Motor neuron (in vitro differentiated cells): ENCODE data around the gene ITGA2. TPM values are rescaled to one million over a fixed set of nuclear protein-coding genes. Genes with fewer than 3 reads are reported as not detected.

Experiments
- ATAC-seq, 8 experiments: fragments of 200-7000 bp; cut with Tn5 transposase; replicated peaks in 6 of 8; 2 replicates each; pipeline ENCODE4 v1.8.0; 2021; ENCODE audit warnings: mild to moderate bottlenecking in 8 of 8, moderate library complexity in 8 of 8
- H3K27ac ChIP-seq, 2 donors: fragments of 250-450 bp; sonication (Bioruptor Pico); 2 replicates each; pipeline ENCODE4 v1.9.0; 2021; ENCODE audit warnings: antibody characterized with exemption in 2 of 2, mild to moderate bottlenecking in 2 of 2, moderate library complexity in 1 of 2
- H3K4me1 ChIP-seq, 2 donors: fragments of 250-450 bp; sonication (Bioruptor Pico); replicated peaks in 1 of 2; 2 replicates each; pipeline ENCODE4 v1.6.1; 2021; ENCODE audit warnings: antibody characterized with exemption in 2 of 2, mild to moderate bottlenecking in 2 of 2, moderate library complexity in 1 of 2
- H3K4me3 ChIP-seq, 5 donors: fragments of 250-450 bp; sonication (Bioruptor Pico); 2 replicates each; pipeline ENCODE4 v1.9.0; 2021; ENCODE audit warnings: antibody characterized with exemption in 5 of 5, mild to moderate bottlenecking in 5 of 5, moderate library complexity in 4 of 5
- WGBS, 10 experiments: fragments of 450-650 bp; shearing (Covaris generic); methylation state at CpG; one replicate each; pipeline ENCODE4 v1.0.0; 2022; 5-methylcytosine and 5-hydroxymethylcytosine counted together
- in situ Hi-C, 9 experiments: fragments of 400-800 bp; cut with MboI; loops; one replicate each; pipeline ENCODE4 v1.15.0; 2021; ENCODE audit warnings: low sequenced_read_pairs in 9 of 9, low pct_unique_long_range_greater_than_20kb in 2 of 9; ENCODE audit not compliant: unreplicated experiment in 9 of 9
- total RNA-seq, 8 experiments: library from RNA; unstranded; fragments of 300-600 nt; gene quantifications; 2 replicates each; pipeline versions ENCODE4 v1.2.3 to v1.2.4, GENCODE V29; 2022

Gene ITGA2
- total RNA-seq, 8 experiments from 2014 or later, result 0.65 to 3.1 (median 1.1) TPM

DNA sequence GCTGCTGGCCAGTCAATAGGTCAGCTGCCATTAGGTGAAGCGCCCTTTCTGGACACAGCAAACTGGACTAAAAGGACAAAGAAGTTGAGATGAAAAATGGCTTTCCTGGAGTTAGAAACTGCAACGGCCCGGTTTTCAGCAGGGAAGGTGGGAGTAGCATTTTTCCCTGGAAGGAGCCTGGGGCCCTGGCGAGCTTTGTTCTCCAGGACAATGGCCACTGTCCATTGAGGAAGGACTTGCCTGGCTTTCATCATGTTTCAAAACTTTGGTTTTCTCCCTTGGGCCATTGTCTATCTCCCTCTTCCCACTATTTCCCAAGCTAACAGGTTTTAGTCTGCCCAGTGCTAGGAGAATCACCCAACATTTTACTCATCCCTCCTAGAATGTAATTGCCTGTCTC, 64.2 kb downstream of the ITGA2 start:
- in situ Hi-C loops, result no loop called here
- Histone ChIP-seq H3K4me1 (peaks cover 0 to 13% of the 10 kb centered on the region in 2 donors), H3K27ac (no peak overlapping the region), H3K4me3 (no peak overlapping the region)
- peak in 1 of 8 experiments; percentile 27 for ATAC-seq
- WGBS, 10 experiments, result 8 to 94% (median 59%) methylated on average over 2 to 4 of the region's 4 CpGs; no CpG with 5 or more reads in 4 of the 10 experiments

DNA sequence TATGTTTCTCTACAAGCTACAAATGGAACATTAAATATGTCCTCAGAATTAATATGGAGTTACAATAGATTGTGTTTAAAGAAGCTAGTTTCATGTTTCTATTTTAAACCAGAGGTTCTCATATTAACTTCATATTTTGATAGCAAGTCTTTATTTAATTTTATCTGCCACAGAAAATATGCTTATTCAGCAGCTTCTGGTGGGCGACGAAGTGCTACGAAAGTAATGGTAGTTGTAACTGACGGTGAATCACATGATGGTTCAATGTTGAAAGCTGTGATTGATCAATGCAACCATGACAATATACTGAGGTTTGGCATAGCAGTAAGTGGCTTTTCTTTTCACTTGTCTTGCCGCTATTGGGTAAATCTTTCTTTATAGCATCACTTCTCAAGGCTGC, 66.2 kb downstream of the ITGA2 start:
- H3K4me3 ChIP-seq, result no peak overlapping the region
- peaks cover 0 to 13% of the 10 kb centered on the region in 2 donors for H3K4me1 ChIP-seq
- WGBS, 10 experiments, result 72 to 96% (median 81%) methylated on average over 1 to 5 of the region's 5 CpGs
- ATAC-seq, result no peak
- H3K27ac ChIP-seq, result no peak overlapping the region
- in situ Hi-C loops, result no loop called here

DNA sequence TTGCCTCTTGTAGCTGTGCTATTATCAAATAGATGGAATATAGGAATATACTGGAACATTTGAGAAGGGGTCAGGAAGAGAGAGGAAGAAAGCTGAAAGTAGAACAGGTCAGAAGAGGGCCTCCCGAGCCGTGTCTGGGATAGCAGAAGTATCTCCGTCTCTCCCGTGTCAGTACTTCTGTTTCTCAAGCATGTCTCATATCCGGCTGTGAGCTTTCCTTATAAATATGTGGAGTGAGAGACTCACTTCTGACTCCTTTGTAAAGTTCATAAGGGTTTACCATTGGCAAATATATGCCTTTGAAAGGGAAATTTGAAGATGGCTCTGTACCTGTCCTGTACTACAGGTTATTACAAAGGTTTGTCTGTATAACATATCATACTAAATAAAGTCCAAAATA, 70.1 kb downstream of the ITGA2 start:
- no peak overlapping the region for H3K4me3 ChIP-seq
- in situ Hi-C loops, result no loop called here
- no peak for ATAC-seq
- no peak overlapping the region for H3K27ac ChIP-seq
- WGBS, 10 experiments, result 50 to 100% (median 90%) methylated on average over 1 to 5 of the region's 5 CpGs; no CpG with 5 or more reads in 2 of the 10 experiments
- H3K4me1 ChIP-seq, result peaks cover 0 to 3% of the 10 kb centered on the region in 2 donors

DNA sequence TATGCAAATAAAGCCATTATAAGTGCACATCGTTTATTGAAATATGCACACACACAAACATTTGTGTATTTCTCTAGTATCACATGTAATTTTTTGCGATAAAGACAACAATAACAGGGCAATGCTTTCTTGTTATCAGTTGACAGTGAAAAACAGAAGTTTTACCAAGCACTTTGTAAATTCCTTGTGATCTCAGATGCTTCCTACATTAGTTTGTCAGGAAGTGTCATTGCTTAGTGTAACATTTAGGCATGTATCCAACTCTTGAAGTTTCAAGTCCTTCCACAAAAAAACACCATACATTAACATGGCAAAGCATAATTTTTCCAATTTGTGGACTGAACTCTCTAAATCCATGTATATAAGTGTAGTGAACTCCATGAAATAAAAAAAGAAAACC, 74.0 kb downstream of the ITGA2 start:
- Histone ChIP-seq H3K27ac (no peak overlapping the region), H3K4me1 (no peaks in the 10 kb centered on the region), H3K4me3 (no peak overlapping the region)
- in situ Hi-C loops, result no loop called here
- 20 to 100% (median 96%) methylated on average over 1 to 2 of the region's 2 CpGs; no CpG with 5 or more reads in 1 of the 10 experiments for WGBS, 10 experiments
- ATAC-seq, result no peak

DNA sequence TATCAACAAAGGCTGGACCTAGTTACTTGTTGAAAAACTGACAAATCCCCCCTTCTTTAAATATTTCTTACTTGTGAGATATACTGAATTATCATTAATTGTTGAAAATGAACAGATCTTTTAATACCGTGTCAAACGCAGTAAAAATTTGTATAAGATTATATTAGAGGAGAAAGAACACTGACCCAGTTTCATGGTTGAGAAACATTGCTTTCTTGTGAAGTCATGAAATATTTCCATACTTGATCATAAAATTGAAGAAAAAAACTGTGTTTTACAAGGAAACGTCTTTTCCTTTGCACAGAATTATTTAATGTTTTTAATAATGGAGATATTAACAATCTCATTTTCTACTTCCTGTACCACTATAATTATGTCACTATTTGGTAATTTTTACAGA, 74.6 kb downstream of the ITGA2 start:
- Histone ChIP-seq H3K4me3 (no peak overlapping the region), H3K27ac (no peak overlapping the region), H3K4me1 (no peaks in the 10 kb centered on the region)
- WGBS, 10 experiments, result 13 to 100% (median 91%) methylated on average over 1 to 3 of the region's 3 CpGs
- in situ Hi-C loops, result no loop called here
- ATAC-seq, result no peak

DNA sequence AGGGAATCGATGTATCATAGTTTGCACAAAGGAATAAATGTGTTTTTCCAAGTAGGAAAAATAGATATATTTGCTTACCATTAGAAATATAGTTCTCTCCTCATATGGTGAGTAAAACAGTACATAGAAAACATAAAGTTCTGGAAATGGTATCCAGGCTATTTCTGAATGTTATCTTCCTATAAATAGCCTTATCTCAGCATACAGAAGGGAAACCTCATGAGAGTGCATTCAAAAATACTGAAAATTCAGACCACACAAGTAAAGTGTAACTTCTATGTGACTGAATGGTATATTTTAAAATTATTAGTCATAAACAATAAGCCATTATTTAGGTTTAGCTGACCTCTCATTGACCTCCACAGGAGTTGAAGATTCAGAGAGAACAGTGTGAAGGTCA, 76.9 kb downstream of the ITGA2 start:
- in situ Hi-C loops, result no loop called here

DNA sequence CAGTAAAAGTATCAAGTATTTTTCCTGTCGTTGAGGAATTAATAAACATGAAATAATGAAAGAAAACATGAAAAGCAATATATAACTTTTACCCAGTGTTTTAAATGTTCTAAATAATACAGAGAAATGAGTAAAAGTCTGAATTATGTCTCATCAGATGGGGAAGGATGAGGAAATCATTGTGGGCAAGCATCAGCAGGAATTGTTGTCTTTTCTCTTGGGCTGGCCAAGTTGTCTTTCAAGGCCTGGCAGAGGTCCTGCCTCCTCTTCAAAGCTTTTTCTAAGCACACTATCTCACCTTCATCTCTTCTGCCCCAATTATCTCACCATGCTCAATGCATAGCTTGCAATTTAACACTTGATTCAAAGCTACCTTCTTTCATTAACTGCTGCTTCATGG, 78.5 kb downstream of the ITGA2 start:
- Histone ChIP-seq H3K27ac (no peak overlapping the region), H3K4me3 (no peak overlapping the region), H3K4me1 (no peaks in the 10 kb centered on the region)
- ATAC-seq, result no peak
- in situ Hi-C loops, result no loop called here
- WGBS, 10 experiments, result 0 to 100% (median 0%) methylated on average over 1 of the region's 1 CpG; no CpG with 5 or more reads in 3 of the 10 experiments

More for the DNA sequence above, 76.9 kb downstream of the ITGA2 start:
- no peak for ATAC-seq
- no peak overlapping the region for H3K27ac ChIP-seq
- H3K4me3 ChIP-seq, result no peak overlapping the region
- no peaks in the 10 kb centered on the region for H3K4me1 ChIP-seq
- 80 to 100% (median 100%) methylated on average over 1 of the region's 1 CpG; no CpG with 5 or more reads in 4 of the 10 experiments for WGBS, 10 experiments

DNA sequence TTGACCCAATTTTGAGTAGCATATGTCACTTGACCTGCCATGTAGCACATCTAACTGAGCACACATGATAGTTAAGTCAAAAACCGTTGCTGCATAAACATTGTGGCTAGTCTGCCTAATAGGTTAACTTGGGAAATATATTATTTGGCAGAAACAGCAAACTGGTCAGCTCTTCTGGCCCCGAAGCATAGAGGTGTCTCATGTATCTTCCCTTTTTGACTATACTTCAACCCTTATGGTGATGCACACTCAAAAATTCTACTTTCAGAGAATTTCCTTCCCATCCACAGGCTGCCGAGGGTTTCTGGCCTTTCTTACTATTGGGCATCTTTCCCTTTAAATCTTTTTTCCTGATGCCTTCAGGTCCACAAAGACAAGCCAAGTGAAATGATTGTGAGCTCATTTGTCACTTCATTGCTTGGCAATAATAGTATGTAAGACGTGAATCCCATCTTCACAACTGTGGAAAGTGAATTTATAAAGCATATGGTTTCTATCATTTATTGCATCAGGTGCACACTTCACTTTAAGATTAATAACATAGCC, 79.2 kb downstream of the ITGA2 start:
- Histone ChIP-seq H3K27ac (no peak overlapping the region), H3K4me3 (no peak overlapping the region), H3K4me1 (no peaks in the 10 kb centered on the region)
- no peak for ATAC-seq
- in situ Hi-C loops, result no loop called here
- WGBS, 10 experiments, result 37 to 94% (median 82%) methylated on average over 1 to 4 of the region's 4 CpGs; no CpG with 5 or more reads in 4 of the 10 experiments

DNA sequence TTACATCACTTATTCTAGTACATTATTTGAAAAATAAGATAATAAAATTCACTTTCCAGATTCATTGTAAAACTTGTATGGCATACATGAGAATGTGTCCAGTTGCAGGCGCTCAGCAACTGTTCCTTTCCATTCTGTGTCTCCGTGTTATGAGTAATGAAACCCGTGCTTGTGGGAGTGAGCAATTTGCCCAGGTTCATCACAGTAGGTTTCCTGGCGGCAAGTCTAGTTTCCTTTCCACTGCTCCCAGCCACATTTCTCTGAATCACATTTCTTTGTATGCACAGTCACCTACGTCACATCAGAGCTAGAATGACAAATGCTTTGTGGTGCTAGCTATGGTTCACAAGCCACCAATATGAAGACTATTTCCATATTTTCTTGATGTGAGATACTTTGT, 80.5 kb downstream of the ITGA2 start:
- ATAC-seq, result peak in 2 of 8 experiments; percentile 53 to 85
- 40 to 100% (median 95%) methylated on average over 1 to 5 of the region's 5 CpGs; no CpG with 5 or more reads in 1 of the 10 experiments for WGBS, 10 experiments
- no peak overlapping the region for H3K4me3 ChIP-seq
- no peak overlapping the region for H3K27ac ChIP-seq
- H3K4me1 ChIP-seq, result no peaks in the 10 kb centered on the region
- in situ Hi-C loops, result no loop called here

DNA sequence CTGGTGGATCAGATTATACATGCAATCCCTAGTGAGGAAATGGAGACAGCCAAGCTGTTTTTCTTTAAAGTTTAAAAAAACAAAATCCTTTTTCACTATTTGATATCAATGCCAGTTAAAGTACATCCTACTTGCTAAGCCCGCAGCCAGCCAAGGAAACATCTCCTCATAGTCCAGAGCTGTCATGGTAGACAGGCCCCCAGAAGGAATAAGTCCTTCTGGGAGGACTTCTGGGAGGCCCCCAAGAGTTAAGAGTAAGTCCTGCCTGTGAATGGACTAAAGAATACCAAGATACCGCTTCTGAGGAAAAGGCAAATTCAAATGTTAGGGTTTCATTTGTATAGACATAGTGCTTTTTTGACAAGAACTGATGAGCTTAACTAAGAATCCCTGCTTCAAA, 82.1 kb downstream of the ITGA2 start:
- 11 to 100% (median 92%) methylated on average over 1 to 2 of the region's 2 CpGs for WGBS, 10 experiments
- no peak for ATAC-seq
- in situ Hi-C loops, result no loop called here
- Histone ChIP-seq H3K4me3 (no peak overlapping the region), H3K27ac (no peak overlapping the region), H3K4me1 (no peaks in the 10 kb centered on the region)

DNA sequence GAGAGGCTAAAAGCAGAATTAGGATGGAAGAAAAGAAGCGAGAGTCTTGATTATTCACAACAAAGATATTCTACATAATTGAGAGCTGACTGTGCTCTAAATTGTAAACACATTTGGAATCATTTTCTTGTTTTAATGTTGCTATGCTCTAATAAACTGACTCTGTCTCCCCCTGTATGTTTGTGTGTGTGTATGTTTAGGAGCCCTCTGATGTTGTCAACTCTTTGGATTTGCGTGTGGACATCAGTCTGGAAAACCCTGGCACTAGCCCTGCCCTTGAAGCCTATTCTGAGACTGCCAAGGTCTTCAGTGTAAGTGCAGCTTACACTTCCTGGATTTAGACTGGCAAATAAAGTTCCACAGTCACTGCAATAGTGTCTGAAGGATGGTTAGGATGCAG, 82.6 kb downstream of the ITGA2 start:
- ATAC-seq, result peak in 2 of 8 experiments; percentile 34 to 61
- in situ Hi-C loops, result no loop called here
- no peak overlapping the region for H3K27ac ChIP-seq
- H3K4me1 ChIP-seq, result no peaks in the 10 kb centered on the region
- H3K4me3 ChIP-seq, result no peak overlapping the region
- WGBS, 10 experiments, result 10 to 100% (median 72%) methylated on average over 1 to 2 of the region's 2 CpGs; no CpG with 5 or more reads in 2 of the 10 experiments

DNA sequence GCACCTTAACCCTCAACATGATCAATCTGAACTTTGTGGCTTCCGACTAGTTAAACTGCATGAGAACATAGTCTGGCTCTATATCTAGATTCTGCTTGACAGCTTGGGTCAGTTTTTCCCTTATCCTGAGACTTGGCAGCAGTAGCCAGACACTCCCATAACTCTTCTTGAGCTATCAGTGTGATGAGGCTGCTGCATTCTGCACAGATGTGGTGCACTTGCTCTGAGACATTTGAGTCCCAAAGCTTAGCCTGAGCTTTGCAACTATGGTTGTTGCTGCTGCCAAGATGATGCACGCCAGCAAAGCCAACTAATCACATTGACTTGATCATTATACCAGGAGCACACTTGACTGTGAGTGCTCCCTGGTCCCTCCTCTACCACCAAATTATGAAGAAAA, 84.2 kb downstream of the ITGA2 start:
- 20 to 100% (median 64%) methylated on average over 1 to 2 of the region's 2 CpGs; no CpG with 5 or more reads in 2 of the 10 experiments for WGBS, 10 experiments
- Histone ChIP-seq H3K27ac (no peak overlapping the region), H3K4me1 (no peaks in the 10 kb centered on the region), H3K4me3 (no peak overlapping the region)
- in situ Hi-C loops, result no loop called here
- peak in 3 of 8 experiments; percentile 39 to 72 (median 53) for ATAC-seq

DNA sequence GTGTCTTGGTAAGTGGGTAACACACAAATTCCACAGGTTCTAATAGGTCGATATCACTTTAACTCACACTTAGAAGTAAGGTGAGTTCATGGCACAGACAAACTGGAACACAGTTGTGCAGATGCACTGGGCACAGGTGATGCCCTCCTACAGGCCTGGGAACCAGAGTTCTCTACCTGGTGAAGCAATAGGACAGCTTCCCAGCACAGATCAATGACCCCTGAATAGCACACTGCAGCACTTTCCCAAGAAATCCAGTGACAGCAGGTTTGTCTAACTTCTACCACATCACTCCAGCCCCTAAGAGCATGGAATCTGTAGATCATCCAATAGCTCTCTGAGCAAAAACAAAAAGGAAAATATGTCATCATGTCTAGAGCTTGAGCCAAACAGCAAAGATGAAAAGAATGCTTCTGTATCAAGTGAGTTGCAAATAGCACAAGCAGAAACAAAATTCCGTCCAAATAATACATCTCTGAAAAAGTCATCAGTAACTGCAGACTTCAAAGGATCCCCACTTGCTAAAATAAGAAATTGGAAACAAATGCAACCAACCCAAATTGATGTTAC, 86.9 kb downstream of the ITGA2 start:
- no peak for ATAC-seq
- no peak overlapping the region for H3K4me3 ChIP-seq
- in situ Hi-C loops, result loop anchor here in 3 of 9 experiments (25.0 kb wide), 2 partner anchors 114 to 139 kb away; no protein-coding TSS in a partner anchor
- H3K4me1 ChIP-seq, result no peaks in the 10 kb centered on the region
- no peak overlapping the region for H3K27ac ChIP-seq
- WGBS, 10 experiments, result 56 to 100% (median 90%) methylated on average over 1 to 2 of the region's 2 CpGs

DNA sequence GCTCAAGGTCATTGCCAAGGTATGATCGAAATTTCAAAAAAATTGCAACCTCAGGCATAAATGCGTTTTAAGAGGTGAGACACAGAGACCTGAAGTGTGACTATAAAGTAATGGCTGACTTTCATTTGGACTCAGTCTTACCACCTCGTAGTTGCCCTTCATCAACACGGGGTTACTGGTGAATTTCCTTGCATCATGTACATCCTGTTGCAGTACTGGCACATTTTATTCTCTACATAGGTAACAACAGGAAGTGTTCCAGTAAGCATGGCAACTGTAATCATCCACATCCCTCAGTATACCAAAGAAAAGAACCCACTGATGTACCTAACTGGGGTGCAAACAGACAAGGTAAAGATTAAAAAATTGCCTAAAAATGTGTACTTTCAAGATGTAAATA, 91.1 kb downstream of the ITGA2 start:
- no peak overlapping the region for H3K4me3 ChIP-seq
- no peaks in the 10 kb centered on the region for H3K4me1 ChIP-seq
- in situ Hi-C loops, result loop anchor here in 3 of 9 experiments (25.0 kb wide), 2 partner anchors 118 to 143 kb away; no protein-coding TSS in a partner anchor
- 68 to 100% (median 90%) methylated on average over 1 to 4 of the region's 4 CpGs; no CpG with 5 or more reads in 2 of the 10 experiments for WGBS, 10 experiments
- no peak overlapping the region for H3K27ac ChIP-seq
- ATAC-seq, result no peak
